GM18517 (cell line): Measurements from ENCODE around the gene PRKN.

ENCODE experiments used
- ATAC-seq: cut with Tn5 transposase; IDR thresholded peaks from one replicate; pipeline ENCODE4 v1.9.1; 2021; ENCODE audit warnings: mild to moderate bottlenecking, moderate library complexity; ENCODE audit not compliant: unreplicated experiment

Gene PRKN

DNA sequence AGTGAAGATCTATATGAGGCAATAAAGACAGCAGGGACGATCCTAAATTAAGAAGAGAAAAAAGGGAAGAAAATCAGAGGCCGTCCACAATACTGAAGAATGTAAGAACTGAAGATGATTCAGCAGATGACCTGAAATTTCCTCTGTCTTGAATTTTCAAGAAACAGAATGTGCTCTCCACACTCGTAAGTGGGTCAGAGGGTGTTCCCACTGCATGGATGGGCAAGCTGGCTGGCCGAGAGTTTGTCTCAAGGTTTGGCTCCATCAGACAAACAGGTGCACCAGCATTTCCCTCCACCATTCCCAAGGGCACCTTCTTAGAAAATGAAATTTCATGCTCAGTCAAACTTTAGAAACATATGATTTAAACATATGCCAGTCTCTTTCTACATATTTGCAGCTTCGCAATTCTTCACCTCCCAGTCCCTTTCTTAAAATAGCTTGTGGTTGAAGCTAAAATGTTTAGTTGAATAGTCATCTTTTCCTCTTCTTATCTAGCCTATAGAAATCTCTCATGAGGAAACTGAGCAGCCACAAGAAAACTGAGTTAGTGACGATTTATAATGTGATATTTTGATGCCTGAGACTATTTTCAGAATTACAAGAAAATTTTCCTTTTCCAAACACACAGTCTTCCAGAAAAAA, 576.4 kb downstream of the PRKN start:
- no peak for ATAC-seq

DNA sequence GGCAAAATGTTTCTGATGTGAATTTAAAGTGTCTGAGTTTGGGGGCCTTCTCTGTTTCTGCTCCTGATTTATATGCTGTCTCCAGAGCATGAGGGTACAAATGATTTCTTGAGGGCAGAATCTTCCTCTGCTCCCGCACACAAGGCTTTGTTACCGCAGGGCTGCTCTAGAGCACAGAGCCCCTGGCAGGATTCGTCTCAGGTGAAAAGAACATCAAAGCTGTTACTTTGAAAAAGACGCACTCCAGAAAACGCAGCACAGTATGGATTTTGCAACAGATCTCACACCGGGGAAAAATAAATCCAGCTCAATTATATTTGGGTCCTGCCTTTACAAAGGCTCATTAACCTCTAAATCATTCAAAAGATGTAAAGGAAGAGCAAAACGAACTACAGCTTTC, 577.3 kb downstream of the PRKN start:
- no peak for ATAC-seq

DNA sequence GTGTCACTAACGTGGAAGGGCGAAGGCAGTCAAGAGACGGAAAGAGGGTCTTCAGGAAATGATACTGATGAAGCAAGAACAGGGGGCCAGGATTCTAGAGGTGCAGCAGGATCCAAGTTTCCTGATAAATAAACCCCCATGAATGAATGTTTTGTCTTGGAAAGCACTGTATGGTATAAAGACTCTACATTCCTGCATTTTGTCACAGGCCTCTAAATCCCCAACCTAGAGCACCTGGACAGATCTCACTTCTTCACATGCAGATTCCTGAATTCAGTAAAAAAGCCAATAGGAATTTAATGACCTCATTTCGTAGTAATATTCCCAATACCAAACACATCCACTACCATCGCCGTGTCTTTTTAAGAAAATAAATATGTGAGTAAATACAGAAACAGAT, 577.8 kb downstream of the PRKN start:
- ATAC-seq = no peak

DNA sequence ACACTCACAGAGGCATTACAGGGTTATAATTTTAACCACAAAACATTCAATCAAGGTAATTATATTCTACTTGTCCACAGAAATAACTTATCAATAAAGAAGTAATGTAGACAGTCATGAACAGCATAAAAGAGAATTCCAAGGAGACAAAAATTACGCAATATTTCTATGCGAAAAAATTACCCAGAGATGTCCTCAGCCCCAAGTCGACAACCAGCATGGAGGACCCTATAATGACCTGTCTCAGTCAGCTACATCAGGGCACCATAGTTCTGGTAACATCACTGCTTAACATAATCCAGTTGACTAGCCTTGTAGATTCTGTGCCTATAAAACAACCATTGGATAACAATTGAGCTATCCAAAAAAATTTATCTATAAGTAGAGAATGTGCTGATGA, 579.8 kb downstream of the PRKN start:
- ATAC-seq = no peak

DNA sequence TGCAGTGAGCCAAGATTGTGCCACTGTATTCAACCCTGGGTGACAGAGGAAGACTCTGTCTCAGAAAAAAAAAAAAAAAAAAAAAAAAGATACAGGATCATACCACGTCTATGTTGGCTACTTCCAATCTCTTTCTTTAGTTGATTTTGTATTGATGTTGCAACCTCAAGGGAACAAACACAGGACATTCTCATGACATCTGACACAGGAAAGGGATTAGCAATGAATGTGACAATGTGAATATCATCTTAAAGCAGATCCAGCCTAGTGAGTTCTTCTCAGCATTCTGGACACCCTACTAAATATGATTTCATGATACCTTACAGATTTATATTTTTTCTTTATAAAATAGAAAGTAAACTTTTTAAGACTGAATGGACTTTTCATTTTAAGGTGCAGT, 580.3 kb downstream of the PRKN start:
- ATAC-seq = no peak

DNA sequence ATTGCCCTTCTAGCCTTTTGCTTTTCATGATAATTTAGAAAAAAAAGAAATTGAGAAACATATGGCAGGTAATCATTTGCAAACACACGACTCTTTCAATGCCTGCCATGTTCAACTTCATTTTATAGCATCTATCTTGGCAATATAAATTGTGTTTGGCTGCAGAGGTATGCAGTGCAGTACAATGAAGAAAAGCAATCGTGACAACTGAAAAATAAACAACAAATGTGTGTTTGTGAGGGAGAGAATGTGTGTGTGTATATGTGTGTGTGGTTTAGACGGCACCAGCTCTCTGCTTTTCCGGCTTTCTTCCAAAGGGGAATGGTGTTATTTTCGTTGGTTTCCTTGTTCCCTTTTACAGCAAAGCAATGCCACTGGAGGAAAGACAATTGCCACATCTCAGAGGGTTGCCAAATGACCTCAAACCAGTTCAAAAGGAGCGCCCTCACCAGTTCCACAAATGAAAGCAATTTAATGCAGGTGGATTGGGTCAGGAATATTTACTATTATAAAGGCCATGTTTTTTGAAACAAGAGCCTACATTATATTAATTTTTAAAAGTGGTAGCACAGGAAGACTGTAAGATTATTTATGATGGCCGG, 587.2 kb downstream of the PRKN start:
- ATAC-seq = no peak

DNA sequence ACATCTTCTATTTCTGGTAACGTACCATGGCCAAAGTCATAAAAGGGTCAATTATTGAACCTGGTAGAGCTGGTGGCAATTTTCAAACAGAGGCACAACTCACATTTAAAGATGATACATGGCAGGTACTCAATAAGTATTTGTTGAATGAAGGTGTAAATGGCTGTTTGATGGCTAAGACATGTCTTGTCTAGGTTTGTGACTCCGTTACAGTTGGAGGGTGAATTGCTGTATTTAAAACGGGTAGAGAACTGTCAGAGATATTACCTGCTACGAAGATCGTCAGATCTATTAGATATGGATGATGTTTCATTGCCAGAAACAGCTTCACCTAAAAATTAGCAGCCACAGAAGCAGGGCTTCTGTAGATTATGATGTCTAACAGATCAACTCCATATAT, 601.9 kb downstream of the PRKN start:
- no peak for ATAC-seq

DNA sequence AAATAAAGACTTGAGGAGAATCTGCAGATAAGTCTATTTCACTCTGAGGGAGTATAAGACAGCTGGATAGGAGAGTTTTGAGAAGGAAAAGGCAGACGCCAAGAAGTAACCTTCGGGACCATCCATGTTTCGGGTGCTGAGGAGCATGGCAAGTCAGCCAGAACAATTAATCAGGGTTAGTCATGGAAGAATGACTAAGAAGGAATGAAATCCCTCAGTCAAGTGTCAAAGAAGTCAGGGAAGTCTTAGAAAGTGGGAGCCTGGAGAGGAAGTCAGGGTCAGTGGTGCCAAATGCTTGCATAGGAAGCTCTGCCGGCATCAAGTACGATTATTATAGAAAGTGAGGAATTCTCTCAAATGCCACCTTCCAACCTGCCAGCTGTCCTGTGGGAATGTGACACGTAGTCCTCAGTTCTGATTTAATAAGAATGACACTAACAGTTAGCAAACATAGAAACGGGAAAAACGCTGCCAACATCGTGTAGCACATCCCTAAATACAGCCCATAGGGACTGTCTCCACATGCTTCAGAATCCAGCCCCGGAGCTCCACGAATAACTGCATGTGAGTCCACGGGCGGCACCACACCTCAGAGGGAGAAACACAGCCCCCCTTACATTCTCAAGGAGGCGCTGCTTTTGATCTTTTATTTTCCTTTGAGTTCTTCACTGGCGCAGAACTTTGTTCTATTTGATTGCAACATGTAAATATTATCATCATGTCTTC, 602.7 kb downstream of the PRKN start:
- no peak for ATAC-seq

DNA sequence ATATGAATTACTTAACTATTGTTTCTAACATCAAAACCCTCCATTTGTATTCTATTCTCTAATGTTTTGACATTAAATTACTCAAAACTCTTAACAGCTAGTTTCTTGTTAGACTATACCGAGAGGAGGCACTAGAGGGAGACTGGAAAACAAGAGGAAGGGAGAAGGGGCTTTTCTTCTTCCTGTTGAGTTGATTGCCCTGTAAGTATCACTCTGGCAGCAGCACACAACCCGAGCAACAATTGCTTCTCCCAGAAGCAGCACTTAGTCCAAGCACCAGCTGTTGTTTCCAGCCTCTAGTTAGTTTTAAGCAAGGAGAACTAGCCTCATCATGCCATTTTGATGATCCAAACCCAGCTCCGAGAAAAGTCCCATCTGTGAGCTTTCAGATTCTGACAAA, 603.8 kb downstream of the PRKN start:
- no peak for ATAC-seq

DNA sequence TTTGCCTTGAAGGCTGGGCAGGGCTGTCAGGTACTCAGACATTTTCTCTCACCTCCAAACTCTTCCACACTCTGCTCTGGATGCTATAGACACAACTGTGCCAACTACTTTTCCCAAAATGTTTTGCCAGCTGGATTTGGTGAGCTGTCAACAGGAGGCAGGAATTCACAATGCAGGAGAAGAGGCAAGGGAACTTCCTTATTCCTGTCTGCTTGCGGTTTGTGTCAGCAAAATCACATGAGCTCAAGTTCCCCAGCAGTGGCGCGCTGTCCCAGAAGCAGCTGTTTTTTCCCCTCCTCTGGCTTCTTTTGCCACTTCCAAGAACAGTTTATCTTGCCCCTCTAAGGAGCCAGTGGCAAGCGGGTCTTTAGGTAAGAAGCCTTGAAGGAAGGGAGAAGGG, 608.2 kb downstream of the PRKN start:
- no peak for ATAC-seq

DNA sequence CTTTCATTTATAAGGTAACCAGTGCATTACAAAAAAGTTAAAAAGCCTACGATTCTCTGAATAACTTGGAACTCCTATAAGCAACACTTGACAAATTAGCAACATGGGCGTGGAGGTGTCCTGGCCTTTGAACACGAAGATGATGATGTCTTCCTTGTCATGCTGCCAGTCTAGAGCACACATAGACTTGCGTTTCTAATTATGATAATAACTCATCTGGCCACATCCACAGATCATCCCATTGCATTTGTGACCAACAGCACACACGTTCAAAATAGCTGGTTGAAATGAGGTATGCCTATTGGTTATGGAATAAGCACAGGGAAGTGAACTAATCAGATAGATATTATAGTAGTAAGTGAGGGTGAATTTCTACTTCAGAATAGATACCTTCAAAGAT, 608.9 kb downstream of the PRKN start:
- ATAC-seq = no peak

DNA sequence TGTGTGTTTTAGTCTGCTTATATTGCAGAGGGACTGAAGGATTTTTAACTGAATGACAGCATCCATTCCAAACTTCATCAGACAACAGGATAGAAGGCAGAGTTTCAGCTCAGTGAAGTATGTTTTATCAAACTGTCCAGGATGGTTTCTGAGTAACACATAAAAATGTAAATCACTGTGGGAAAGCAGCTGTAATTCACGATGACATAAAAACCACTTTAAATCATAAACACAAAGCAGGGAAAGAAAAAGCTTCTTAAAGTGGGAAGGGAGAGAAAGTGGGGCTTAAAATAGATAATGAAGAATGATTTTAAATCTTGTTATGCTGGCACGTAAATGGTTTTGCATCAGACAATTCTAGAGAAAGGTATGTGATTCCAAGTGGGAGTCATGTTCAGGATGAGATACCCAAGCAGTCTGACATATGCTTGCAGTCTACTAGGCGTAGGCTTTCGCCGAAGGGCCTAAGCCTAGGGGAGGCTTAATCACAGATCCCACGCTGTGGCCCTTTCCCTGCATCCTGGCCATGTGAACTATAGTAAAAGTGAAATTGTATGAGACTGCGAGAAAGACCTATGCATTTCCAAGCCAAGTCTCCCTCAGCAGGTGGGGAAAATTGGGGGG, 610.6 kb downstream of the PRKN start:
- no peak for ATAC-seq

DNA sequence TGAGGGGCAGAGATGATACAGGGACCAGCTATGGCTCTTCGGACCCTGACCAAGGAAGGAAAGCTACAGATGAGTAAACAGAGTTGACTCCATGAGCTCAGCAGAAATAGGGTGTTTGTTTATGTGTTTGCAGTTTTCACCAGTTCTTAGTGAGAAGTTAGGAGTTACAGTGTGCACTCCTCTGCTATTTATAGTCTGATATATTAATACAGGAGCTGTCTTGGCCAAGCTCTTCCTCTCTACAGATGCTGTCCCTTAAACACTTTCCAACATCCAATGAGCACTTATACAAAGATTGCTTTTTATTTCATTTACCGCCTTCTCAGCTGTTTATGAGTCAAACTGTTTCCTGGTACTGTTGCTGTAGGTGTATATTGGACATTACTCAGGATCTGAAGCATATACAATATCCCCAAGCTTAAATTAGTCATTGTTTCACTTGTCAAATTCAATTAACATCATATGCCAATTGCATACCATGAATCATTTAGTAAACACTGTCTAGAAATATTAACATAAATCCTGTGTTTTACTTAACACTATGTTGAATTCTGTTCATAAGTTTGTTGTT, 618.0 kb downstream of the PRKN start:
- no peak for ATAC-seq

DNA sequence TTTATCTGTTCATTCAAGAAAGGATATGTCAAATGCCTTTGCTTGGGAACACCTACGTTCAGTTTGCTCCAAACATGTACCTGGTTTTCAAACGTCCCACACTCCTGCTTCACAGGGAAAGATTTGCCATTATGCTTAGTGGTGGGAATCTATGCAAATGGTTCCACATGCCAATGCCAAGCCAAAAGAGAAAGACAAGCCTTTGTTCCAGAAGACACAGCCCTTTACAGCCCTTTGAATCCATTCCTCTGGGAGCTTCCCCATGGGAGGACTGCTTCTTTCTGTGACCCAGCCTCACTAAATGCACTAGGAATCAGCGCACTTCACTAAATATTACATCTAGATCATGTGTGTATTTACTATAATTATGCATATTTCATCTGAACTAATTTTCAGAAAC, 619.5 kb downstream of the PRKN start:
- ATAC-seq = no peak

DNA sequence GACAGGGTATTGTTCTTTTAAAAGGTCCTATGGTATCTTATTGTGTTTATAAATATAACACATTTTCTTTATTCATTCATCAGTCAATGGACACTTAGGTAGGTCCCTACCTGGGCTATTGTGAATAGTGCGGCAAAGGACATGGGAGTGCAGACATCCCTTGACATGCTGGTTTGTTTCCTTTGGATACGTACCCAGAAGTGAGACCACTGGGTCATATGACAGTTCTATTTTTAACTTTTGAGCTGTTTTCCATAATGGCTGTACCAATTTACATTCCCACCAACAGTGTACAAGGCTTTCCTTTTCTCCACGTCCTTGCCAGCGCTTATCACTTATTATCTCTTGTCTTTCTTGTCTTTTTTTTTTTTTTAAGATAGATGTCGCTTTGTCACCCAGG, 627.5 kb downstream of the PRKN start:
- no peak for ATAC-seq

DNA sequence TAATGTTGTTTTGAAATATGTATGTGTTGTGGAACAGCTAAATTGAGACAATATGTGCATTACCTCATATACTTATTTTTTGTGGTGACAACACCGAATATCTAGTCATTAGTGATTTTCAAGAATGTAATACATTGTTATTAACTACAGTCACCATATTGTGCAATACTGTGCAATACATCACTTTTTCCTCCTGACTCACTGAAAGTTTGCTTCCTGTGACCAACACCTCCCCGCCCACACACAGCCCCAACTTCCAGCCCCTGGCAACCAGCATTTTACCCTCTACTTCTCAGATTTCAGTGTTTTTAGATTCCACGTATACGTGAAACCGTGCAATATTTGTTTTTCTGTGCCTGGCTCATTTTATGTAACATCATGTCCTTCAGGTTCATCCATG, 627.9 kb downstream of the PRKN start:
- no peak for ATAC-seq

DNA sequence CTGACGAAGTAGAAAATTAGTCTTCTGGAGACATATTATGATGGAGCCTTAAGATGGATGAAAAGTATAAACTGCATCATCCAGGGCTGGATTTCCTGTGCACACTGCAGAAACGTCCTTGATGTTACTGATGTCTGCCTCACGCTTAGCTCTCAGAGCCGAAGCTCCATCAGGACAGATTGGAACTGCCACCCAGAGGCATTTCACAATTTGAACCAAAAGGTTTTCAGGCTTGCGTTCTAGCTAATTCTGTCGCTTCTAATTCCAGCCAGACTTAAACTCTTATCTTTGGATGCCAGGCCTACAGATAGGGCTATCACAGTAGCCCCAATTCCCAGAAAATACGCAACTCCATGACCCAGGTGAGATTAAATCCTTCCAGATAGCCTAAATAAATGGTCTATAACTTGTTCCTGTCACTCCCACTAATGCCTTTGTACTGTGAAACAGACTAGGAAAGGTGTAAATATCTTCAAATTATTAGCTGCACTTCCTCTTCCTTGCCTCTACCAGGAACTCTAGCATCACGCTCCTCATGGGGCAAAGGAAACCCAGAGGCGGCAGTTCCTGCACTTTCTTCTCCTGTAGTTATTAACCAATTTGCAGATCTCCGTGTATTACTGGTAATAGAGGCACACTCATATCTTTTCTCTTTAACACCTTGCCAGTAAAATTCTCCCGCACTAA, 634.6 kb downstream of the PRKN start:
- ATAC-seq = no peak

DNA sequence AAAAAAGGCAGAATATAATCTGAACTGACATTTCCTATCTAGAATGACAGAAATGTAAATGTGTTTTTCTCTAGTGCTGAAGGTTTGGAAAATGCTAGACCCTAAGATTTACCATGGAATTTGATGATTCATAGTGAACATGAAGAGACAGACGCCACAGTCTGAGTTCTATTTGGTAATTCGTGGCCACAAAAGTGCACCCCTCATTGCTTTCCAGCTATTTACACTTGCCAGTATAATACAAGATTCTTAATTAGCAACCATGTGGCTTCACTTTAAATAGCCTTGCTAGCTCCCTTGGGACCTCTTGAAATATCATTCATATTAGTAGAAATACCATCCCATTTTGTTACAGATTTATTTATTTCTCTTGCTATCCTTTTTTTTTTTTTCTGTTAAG, 636.8 kb downstream of the PRKN start:
- ATAC-seq = no peak

DNA sequence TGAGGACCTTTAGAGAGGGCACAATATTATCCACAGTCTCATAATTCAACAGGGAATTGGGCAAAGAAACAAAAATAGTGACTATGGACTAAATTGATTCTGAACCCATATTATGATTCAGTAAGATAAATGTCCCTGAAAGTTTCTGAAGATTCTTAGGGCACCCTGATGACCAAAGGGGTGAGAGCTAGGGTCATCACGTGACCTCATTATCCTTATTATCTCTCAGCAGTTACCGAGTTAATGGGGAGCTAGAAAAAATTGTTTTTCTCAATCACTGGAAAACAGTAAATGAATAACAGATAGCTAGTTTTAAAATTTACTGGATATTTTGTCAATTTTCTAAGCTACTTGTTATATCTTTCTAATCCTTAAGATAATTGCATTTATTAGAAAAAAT, 639.5 kb downstream of the PRKN start:
- no peak for ATAC-seq

DNA sequence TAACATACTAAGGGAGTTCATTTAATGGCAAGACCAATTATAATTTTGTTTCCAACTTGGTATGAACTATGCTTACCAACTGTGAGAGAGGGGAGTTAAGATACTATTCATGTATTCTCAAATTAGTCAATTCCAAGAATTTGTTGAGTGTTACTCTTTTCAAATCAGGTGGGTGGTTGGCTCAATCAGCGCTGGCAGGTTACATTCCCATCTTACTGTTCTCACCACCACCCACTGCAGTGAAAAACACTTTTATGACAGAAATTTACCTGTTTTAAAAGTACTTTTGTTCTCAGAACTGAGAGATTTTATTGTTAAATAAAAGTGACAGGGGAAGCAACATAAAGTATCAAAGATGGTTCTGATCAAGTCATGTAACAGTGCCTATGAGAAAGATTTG, 642.0 kb downstream of the PRKN start:
- ATAC-seq = no peak

DNA sequence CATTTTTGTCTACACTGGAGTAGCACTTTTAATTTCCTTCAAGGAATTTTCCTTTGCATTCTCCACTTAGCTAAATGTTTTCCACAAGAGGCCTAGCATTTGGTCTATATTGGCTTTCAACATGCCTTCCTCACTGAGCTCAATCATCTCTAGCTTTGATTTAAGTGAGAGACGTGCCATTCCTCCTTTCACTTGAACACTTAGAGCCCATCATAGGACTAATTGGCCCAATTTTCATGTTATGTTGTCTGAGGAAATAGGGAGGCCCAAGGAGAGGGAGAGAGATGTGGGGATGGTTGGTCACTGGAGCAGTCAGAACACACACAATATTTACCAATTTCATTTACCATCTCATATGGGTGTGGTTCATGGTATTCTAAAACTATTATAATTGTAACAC, 645.0 kb downstream of the PRKN start:
- no peak for ATAC-seq
